Measurements from ENCODE around the gene AFG3L2. TPM values are rescaled to one million over a fixed set of nuclear protein-coding genes. Genes with fewer than 3 reads are reported as not detected.

The AFG3L2 gene
- total and polyA plus RNA-seq, 2 experiments from 2014 or later = 50.3 to 105 TPM

DNA sequence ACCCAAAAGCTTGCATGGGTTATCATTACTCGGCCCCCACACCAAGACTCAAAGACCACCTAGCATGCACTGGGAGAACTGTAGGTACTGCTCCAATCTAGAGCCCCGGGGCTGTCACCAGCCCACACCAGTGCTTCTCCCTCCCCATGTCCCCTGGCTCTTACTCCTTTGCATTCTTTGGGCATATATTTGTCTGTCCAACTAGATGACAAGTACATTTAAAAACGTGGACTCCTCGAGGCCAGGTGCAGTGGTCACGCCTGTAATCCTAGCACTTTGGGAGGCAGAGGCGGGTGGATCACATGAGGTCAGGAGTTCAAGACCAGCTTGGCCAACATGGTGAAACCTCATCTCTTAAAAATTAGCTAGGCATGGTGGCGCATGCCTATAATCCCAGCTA is 7.8 kb downstream of the AFG3L2 start:
- Mint-ChIP-seq H3K9me3 (no peaks in the 10 kb centered on the region), H3K27ac (no peak overlapping the region), H3K36me3 (ENCODE audit: low read depth) (peaks cover 47% of the 10 kb centered on the region), H3K4me1 (peaks cover 12% of the 10 kb centered on the region), H3K27me3 (ENCODE audit: insufficient read depth, low read depth, poor library complexity) (peaks cover 6% of the 10 kb centered on the region), H3K4me3 (no peak overlapping the region)
- no peak overlapping the region for H3K4me2 ChIP-seq
- peaks cover 12% of the 10 kb centered on the region for H3K4me1 ChIP-seq (ENCODE audit: insufficient read depth)
- peaks cover 98% of the 10 kb centered on the region for H3K79me2 ChIP-seq (replicated peaks; ENCODE audit: insufficient read depth)
- peaks cover 55% of the 10 kb centered on the region for H4K20me1 ChIP-seq (replicated peaks; ENCODE audit: insufficient read depth)
- ATAC-seq = no peak
- H3K36me3 ChIP-seq (ENCODE audit: insufficient read depth) = peaks cover 22% of the 10 kb centered on the region
- no peak overlapping the region for H3K27ac ChIP-seq (ENCODE audit: low read depth)
- H3F3A ChIP-seq (replicated peaks; ENCODE audit: low read depth) = no peaks in the 10 kb centered on the region; the same call in 1 of the 2 replicates
- no peak for TF ChIP-seq ZNF331 (CRISPR knock-in tag; IDR thresholded peaks at IDR 0.05; ENCODE audit: low read depth)
- TF ChIP-seq EZH2phosphoT487 (IDR thresholded peaks at IDR 0.05; ENCODE audit: unreplicated experiment) = no peak
- TF ChIP-seq JUNB (IDR thresholded peaks at IDR 0.05; ENCODE audit: unreplicated experiment) = no peak
- TF ChIP-seq NANOG (IDR thresholded peaks at IDR 0.05; ENCODE audit: borderline replicate concordance) = no peak
- TF ChIP-seq ZNF114 (CRISPR knock-in tag; IDR thresholded peaks at IDR 0.05) = no peak
- TF ChIP-seq EZH2 (IDR thresholded peaks at IDR 0.05; ENCODE audit: low read depth, unreplicated experiment) = no peak
- no peak for TF ChIP-seq POLR2AphosphoS5 (IDR thresholded peaks at IDR 0.05; ENCODE audit: low read depth)
- TF ChIP-seq CTCF (conservative IDR thresholded peaks at IDR 0.05; ENCODE audit: low read depth in 2 of 2) = no peak
- TF ChIP-seq ETS1 (IDR thresholded peaks at IDR 0.05) = no peak
- no peak for TF ChIP-seq CREB1 (CRISPR knock-in tag; IDR thresholded peaks at IDR 0.05; ENCODE audit: low read depth)
- no peak for DNase-seq (ENCODE audit: low spot score)
- H3K9me2 ChIP-seq (ENCODE audit: insufficient read depth) = no peaks in the 10 kb centered on the region
- no peaks in the 10 kb centered on the region for H3K27me3 ChIP-seq (ENCODE audit: insufficient read depth)
- H2AFZ ChIP-seq = no peak overlapping the region
- H3K4me3 ChIP-seq = no peak overlapping the region

GRCh38 chr18:12366784-12367183 is 10.2 kb downstream of the AFG3L2 start:
- H3K9me2 ChIP-seq (ENCODE audit: insufficient read depth) = no peaks in the 10 kb centered on the region
- TF ChIP-seq ZNF114 (CRISPR knock-in tag; IDR thresholded peaks at IDR 0.05) (no peak), CTCF (conservative IDR thresholded peaks at IDR 0.05; ENCODE audit: low read depth in 2 of 2) (no peak)
- TF ChIP-seq, protein P1, sequence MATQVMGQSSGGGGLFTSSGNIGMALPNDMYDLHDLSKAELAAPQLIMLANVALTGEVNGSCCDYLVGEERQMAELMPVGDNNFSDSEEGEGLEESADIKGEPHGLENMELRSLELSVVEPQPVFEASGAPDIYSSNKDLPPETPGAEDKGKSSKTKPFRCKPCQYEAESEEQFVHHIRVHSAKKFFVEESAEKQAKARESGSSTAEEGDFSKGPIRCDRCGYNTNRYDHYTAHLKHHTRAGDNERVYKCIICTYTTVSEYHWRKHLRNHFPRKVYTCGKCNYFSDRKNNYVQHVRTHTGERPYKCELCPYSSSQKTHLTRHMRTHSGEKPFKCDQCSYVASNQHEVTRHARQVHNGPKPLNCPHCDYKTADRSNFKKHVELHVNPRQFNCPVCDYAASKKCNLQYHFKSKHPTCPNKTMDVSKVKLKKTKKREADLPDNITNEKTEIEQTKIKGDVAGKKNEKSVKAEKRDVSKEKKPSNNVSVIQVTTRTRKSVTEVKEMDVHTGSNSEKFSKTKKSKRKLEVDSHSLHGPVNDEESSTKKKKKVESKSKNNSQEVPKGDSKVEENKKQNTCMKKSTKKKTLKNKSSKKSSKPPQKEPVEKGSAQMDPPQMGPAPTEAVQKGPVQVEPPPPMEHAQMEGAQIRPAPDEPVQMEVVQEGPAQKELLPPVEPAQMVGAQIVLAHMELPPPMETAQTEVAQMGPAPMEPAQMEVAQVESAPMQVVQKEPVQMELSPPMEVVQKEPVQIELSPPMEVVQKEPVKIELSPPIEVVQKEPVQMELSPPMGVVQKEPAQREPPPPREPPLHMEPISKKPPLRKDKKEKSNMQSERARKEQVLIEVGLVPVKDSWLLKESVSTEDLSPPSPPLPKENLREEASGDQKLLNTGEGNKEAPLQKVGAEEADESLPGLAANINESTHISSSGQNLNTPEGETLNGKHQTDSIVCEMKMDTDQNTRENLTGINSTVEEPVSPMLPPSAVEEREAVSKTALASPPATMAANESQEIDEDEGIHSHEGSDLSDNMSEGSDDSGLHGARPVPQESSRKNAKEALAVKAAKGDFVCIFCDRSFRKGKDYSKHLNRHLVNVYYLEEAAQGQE (IDR thresholded peaks at IDR 0.05; ENCODE audit: unreplicated experiment) = no peak
- no peak overlapping the region for H3K4me2 ChIP-seq
- H4K20me1 ChIP-seq (replicated peaks; ENCODE audit: insufficient read depth) = peaks cover 35% of the 10 kb centered on the region
- H3K4me1 ChIP-seq (ENCODE audit: insufficient read depth) = no peaks in the 10 kb centered on the region
- no peaks in the 10 kb centered on the region for H3K27me3 ChIP-seq (ENCODE audit: insufficient read depth)
- H3K36me3 Mint-ChIP-seq (ENCODE audit: low read depth) = peaks cover 64% of the 10 kb centered on the region
- no peak overlapping the region; the same call in 1 of the 2 replicates for H3K27ac Mint-ChIP-seq
- H3K79me2 ChIP-seq (replicated peaks; ENCODE audit: insufficient read depth) = peaks cover 96% of the 10 kb centered on the region
- H3K27me3 Mint-ChIP-seq (ENCODE audit: insufficient read depth, low read depth, poor library complexity) = peaks cover 8% of the 10 kb centered on the region
- no peak overlapping the region for H3K4me3 Mint-ChIP-seq
- no peaks in the 10 kb centered on the region for H3K9me3 Mint-ChIP-seq
- peaks cover 4% of the 10 kb centered on the region; the same call in 1 of the 2 replicates for H3F3A ChIP-seq (replicated peaks; ENCODE audit: low read depth)
- no peak overlapping the region for H3K4me3 ChIP-seq
- H3K36me3 ChIP-seq (ENCODE audit: insufficient read depth) = peaks cover 32% of the 10 kb centered on the region
- DNase-seq (ENCODE audit: low spot score) = no peak
- no peaks in the 10 kb centered on the region for H3K4me1 Mint-ChIP-seq
- ATAC-seq = no peak
- no peak overlapping the region for H2AFZ ChIP-seq
- H3K27ac ChIP-seq (ENCODE audit: low read depth) = no peak overlapping the region
